ENCODE results near the gene MYADML2. TPM values are rescaled to one million over a fixed set of nuclear protein-coding genes. Genes with fewer than 3 reads are reported as not detected.

Gene MYADML2
- total RNA-seq, 2 experiments from 2014 or later: not detected

- Mint-ChIP-seq H3K27me3 (peaks cover 8% of the 10 kb centered on the region), H3K36me3 (ENCODE audit: low read depth) (no peaks in the 10 kb centered on the region), H3K9me3 (no peaks in the 10 kb centered on the region), H3K4me1 (peaks cover 6% of the 10 kb centered on the region), H3K27ac (no peak overlapping the region), H3K4me3 (no peak overlapping the region)
- DNase-seq: no peak
- POLR2A ChIA-PET: no interaction called here
- CTCF ChIA-PET: interaction anchor here (1.5 kb wide), 1 partner anchor 10 kb away, joined by 4 read pairs; no protein-coding TSS in a partner anchor
Measured at GRCh38 chr17:81968850-81969812, 22.1 kb upstream of the MYADML2 start.

- peaks cover 6% of the 10 kb centered on the region for H3K4me1 Mint-ChIP-seq
- CTCF ChIA-PET: interaction anchor here (0.6 to 1.5 kb wide), 3 partner anchors 9 to 449 kb away, joined by 3 to 4 read pairs (median 3); no protein-coding TSS in a partner anchor
- no peak overlapping the region for H3K27ac Mint-ChIP-seq
- POLR2A ChIA-PET: interaction anchor here (0.7 to 2.2 kb wide), 2 partner anchors 8 to 12 kb away, joined by 3 to 16 read pairs; partner anchors contain the start of gene ASPSCR1
- no peaks in the 10 kb centered on the region for H3K9me3 Mint-ChIP-seq
- no peaks in the 10 kb centered on the region for H3K36me3 Mint-ChIP-seq (ENCODE audit: low read depth)
- no peak overlapping the region for H3K4me3 Mint-ChIP-seq
- peaks cover 14% of the 10 kb centered on the region for H3K27me3 Mint-ChIP-seq
- no peak for DNase-seq
Measured at GRCh38 chr17:81968396-81968745, 21.3 kb upstream of the MYADML2 start.

- DNase-seq: peak; percentile 85
- Mint-ChIP-seq H3K4me1 (peaks cover 6% of the 10 kb centered on the region), H3K9me3 (no peaks in the 10 kb centered on the region), H3K4me3 (peak overlapping the region; percentile 32), H3K36me3 (ENCODE audit: low read depth) (no peaks in the 10 kb centered on the region), H3K27me3 (peaks cover 19% of the 10 kb centered on the region), H3K27ac (no peak overlapping the region)
- CTCF ChIA-PET: interaction anchor here (0.6 to 1.5 kb wide), 3 partner anchors 8 to 450 kb away, joined by 3 to 4 read pairs (median 3); no protein-coding TSS in a partner anchor
- POLR2A ChIA-PET: interaction anchor here (0.7 to 2.2 kb wide), 4 partner anchors 8 to 261 kb away, joined by 3 to 16 read pairs (median 3); partner anchors contain the start of genes ASPSCR1 and SLC16A3
Measured at GRCh38 chr17:81967533-81968395, 20.7 kb upstream of the MYADML2 start.

- peaks cover 6% of the 10 kb centered on the region for H3K4me1 Mint-ChIP-seq
- ChIA-PET POLR2A (interaction anchor here (0.8 to 2.2 kb wide), 3 partner anchors 9 to 262 kb away, joined by 3 to 16 read pairs (median 3); partner anchors contain the start of genes ASPSCR1 and SLC16A3), CTCF (interaction anchor here (1.3 kb wide), 1 partner anchor 53 kb away, joined by 3 read pairs; no protein-coding TSS in a partner anchor)
- no peak for DNase-seq
- H3K27ac Mint-ChIP-seq: no peak overlapping the region
- peaks cover 23% of the 10 kb centered on the region for H3K27me3 Mint-ChIP-seq
- H3K36me3 Mint-ChIP-seq (ENCODE audit: low read depth): no peaks in the 10 kb centered on the region
- no peaks in the 10 kb centered on the region for H3K9me3 Mint-ChIP-seq
- no peak overlapping the region for H3K4me3 Mint-ChIP-seq
Measured at GRCh38 chr17:81967244-81967532, 20.2 kb upstream of the MYADML2 start.

GRCh38 chr17:81966343-81967243 lies 19.6 kb upstream of the MYADML2 start:
- Mint-ChIP-seq H3K4me1 (peaks cover 6% of the 10 kb centered on the region), H3K27ac (no peak overlapping the region), H3K4me3 (no peak overlapping the region), H3K27me3 (peaks cover 25% of the 10 kb centered on the region), H3K9me3 (no peaks in the 10 kb centered on the region), H3K36me3 (ENCODE audit: low read depth) (no peaks in the 10 kb centered on the region)
- DNase-seq: no peak
- ChIA-PET POLR2A (interaction anchor here (0.8 to 2.2 kb wide), 3 partner anchors 10 to 262 kb away, joined by 3 to 16 read pairs (median 3); partner anchors contain the start of genes ASPSCR1 and SLC16A3), CTCF (no interaction called here)

- Mint-ChIP-seq H3K27ac (no peak overlapping the region), H3K4me3 (no peak overlapping the region), H3K4me1 (peaks cover 6% of the 10 kb centered on the region), H3K36me3 (ENCODE audit: low read depth) (no peaks in the 10 kb centered on the region), H3K27me3 (peaks cover 25% of the 10 kb centered on the region), H3K9me3 (no peaks in the 10 kb centered on the region)
- CTCF ChIA-PET: interaction anchor here (1.2 kb wide), 1 partner anchor 58 kb away, joined by 5 read pairs; the partner anchor contains the start of genes CENPX and LRRC45
- DNase-seq: no peak
- POLR2A ChIA-PET: interaction anchor here (1.2 kb wide), 1 partner anchor 8 kb away, joined by 3 read pairs; no protein-coding TSS in a partner anchor
Measured at GRCh38 chr17:81964081-81964849, 17.2 kb upstream of the MYADML2 start.

- ChIA-PET POLR2A (interaction anchor here (1.2 to 1.6 kb wide), 2 partner anchors 10 to 14 kb away, joined by 3 to 6 read pairs; partner anchors contain the start of gene ASPSCR1), CTCF (interaction anchor here (0.6 to 1.1 kb wide), 3 partner anchors 57 to 369 kb away, joined by 3 to 4 read pairs (median 3); no protein-coding TSS in a partner anchor)
- no peak for DNase-seq
- Mint-ChIP-seq H3K4me1 (peaks cover 4% of the 10 kb centered on the region), H3K9me3 (no peaks in the 10 kb centered on the region), H3K36me3 (ENCODE audit: low read depth) (no peaks in the 10 kb centered on the region), H3K27ac (no peak overlapping the region), H3K4me3 (no peak overlapping the region), H3K27me3 (peaks cover 37% of the 10 kb centered on the region)
Measured at GRCh38 chr17:81962499-81963441, 15.7 kb upstream of the MYADML2 start.

- H3K4me1 Mint-ChIP-seq: peaks cover 4% of the 10 kb centered on the region
- H3K4me3 Mint-ChIP-seq: no peak overlapping the region
- peaks cover 42% of the 10 kb centered on the region for H3K27me3 Mint-ChIP-seq
- no peaks in the 10 kb centered on the region for H3K36me3 Mint-ChIP-seq (ENCODE audit: low read depth)
- ChIA-PET POLR2A (interaction anchor here (1.6 kb wide), 1 partner anchor 15 kb away, joined by 6 read pairs; the partner anchor contains the start of gene ASPSCR1), CTCF (interaction anchor here (0.6 to 2.6 kb wide), 4 partner anchors 37 to 368 kb away, joined by 3 to 73 read pairs (median 4); partner anchors contain the start of genes CENPX and LRRC45)
- H3K27ac Mint-ChIP-seq: no peak overlapping the region
- DNase-seq: no peak
- H3K9me3 Mint-ChIP-seq: no peaks in the 10 kb centered on the region
Measured at GRCh38 chr17:81961521-81962498, 14.8 kb upstream of the MYADML2 start.

- peaks cover 4% of the 10 kb centered on the region for H3K4me1 Mint-ChIP-seq
- peaks cover 42% of the 10 kb centered on the region for H3K27me3 Mint-ChIP-seq
- ChIA-PET POLR2A (interaction anchor here (2.3 kb wide), 1 partner anchor 61 kb away, joined by 30 read pairs; the partner anchor contains the start of genes CENPX and LRRC45), CTCF (interaction anchor here (1.9 to 2.6 kb wide), 3 partner anchors 16 to 60 kb away, joined by 4 to 73 read pairs (median 5); partner anchors contain the start of genes ASPSCR1, CENPX and LRRC45)
- H3K36me3 Mint-ChIP-seq (ENCODE audit: low read depth): no peaks in the 10 kb centered on the region
- no peak within 1 kb of the TSS for H3K4me3 Mint-ChIP-seq
- no peaks in the 10 kb centered on the region for H3K9me3 Mint-ChIP-seq
- H3K27ac Mint-ChIP-seq: no peak within 1 kb of the TSS
- DNase-seq: no peak
Measured at GRCh38 chr17:81961087-81961511, 14.1 kb upstream of the MYADML2 start, which contains the start of gene NOTUM. Gene NOTUM (minus strand): TSS chr17:81961187. CDS start chr17:81960909, 278 bp downstream.

Data from activated CD4-positive, alpha-beta memory T cell treated with anti-CD3 and anti-CD28 coated beads, Interleukin-2, amount 10 ng/mL, durations not matched to agents 7 days and 5 days (primary cell).